ENCODE results near the gene DTD1. TPM values are rescaled to one million over a fixed set of nuclear protein-coding genes. Genes with fewer than 3 reads are reported as not detected.

The DTD1 gene
- total and polyA plus RNA-seq, 2 of the 13 experiments (the other 11 are each of a cell fraction or from before 2014, with no cell fraction given) = 41.2 to 79.3 TPM

- 0 out of 2 replicates have a peak, but pooled peaks have one; percentile 7 for TF ChIP-seq ZNF704 (CRISPR knock-in tag; IDR thresholded peaks at IDR 0.05; ENCODE audit: borderline replicate concordance)
- peak; percentile 16; the same call in 1 of the 2 replicates for TF ChIP-seq KMT2A (CRISPR knock-in tag; IDR thresholded peaks at IDR 0.05)
- no peak for TF ChIP-seq MTF2 (CRISPR knock-in tag; IDR thresholded peaks at IDR 0.05; ENCODE audit: borderline replicate concordance)
- no peak for TF ChIP-seq HNF1A (IDR thresholded peaks at IDR 0.05; ENCODE audit: low read depth)
- no peak for TF ChIP-seq HNF1A (CRISPR knock-in tag; IDR thresholded peaks at IDR 0.05; ENCODE audit: borderline replicate concordance)
- no peak for TF ChIP-seq NFE2 (CRISPR knock-in tag; IDR thresholded peaks at IDR 0.05)
- no peak for TF ChIP-seq ELK4 (CRISPR knock-in tag; IDR thresholded peaks at IDR 0.05; ENCODE audit: borderline replicate concordance)
- peak; percentile 82 for TF ChIP-seq HIVEP1 (CRISPR knock-in tag; IDR thresholded peaks at IDR 0.05)
- no peak for TF ChIP-seq ARNT2 (CRISPR knock-in tag; IDR thresholded peaks at IDR 0.05; ENCODE audit: low read depth)
- TF ChIP-seq CREM (IDR thresholded peaks at IDR 0.05) = 0 out of 2 replicates have a peak, but pooled peaks have one; percentile 32
- no peak for TF ChIP-seq CREM (CRISPR knock-in tag; IDR thresholded peaks at IDR 0.05)
- peak; percentile 75; the same call in 1 of the 2 replicates for TF ChIP-seq ZBTB7A (CRISPR knock-in tag; IDR thresholded peaks at IDR 0.05)
- 0 out of 2 replicates have a peak, but pooled peaks have one; percentile 0 for TF ChIP-seq ETV5 (CRISPR knock-in tag; IDR thresholded peaks at IDR 0.05; ENCODE audit: borderline replicate concordance)
- TF ChIP-seq HDAC6 (IDR thresholded peaks at IDR 0.05; ENCODE audit: low read depth, low read length) = no peak
- TF ChIP-seq TERF1 (CRISPR knock-in tag; IDR thresholded peaks at IDR 0.05) = no peak
- no peak for TF ChIP-seq SAFB2 (CRISPR knock-in tag; IDR thresholded peaks at IDR 0.05; ENCODE audit: borderline replicate concordance, low read depth)
- TF ChIP-seq ZNF333 (CRISPR knock-in tag; IDR thresholded peaks at IDR 0.05; ENCODE audit: borderline replicate concordance) = 0 out of 2 replicates have a peak, but pooled peaks have one; percentile 43
- peak; percentile 59 for TF ChIP-seq HNRNPLL (IDR thresholded peaks at IDR 0.05; ENCODE audit: low read depth, low read length, poor library complexity, severe bottlenecking)
- TF ChIP-seq ZFAT (CRISPR knock-in tag; conservative IDR thresholded peaks at IDR 0.05) = peak; percentile 96
- TF ChIP-seq AGO1 (IDR thresholded peaks at IDR 0.05; ENCODE audit: low read depth, low read length, poor library complexity, severe bottlenecking) = peak; percentile 13
- 0 out of 2 replicates have a peak, but pooled peaks have one; percentile 5 for TF ChIP-seq SALL1 (CRISPR knock-in tag; IDR thresholded peaks at IDR 0.05)
- 0 out of 2 replicates have a peak, but pooled peaks have one; percentile 3 for TF ChIP-seq ZNF501 (CRISPR knock-in tag; IDR thresholded peaks at IDR 0.05)
These were observed 700 bp downstream of the DTD1 start (continued) for GRCh38 chr20:18588574-18588933.
